NCI-H2196 (cell line): ENCODE data around the gene CSTF1.
"Not testable (repeated sequence)": the region's sequence is repeated elsewhere in the genome, so short reads cannot be mapped to it uniquely, and the experiment has no call there.

ENCODE experiments used
- DNase-seq: peaks from one replicate; lab custom pipeline; 2025; ENCODE audit not compliant: unreplicated experiment; lab: John Stamatoyannopoulos, UW

CSTF1 gene

DNA sequence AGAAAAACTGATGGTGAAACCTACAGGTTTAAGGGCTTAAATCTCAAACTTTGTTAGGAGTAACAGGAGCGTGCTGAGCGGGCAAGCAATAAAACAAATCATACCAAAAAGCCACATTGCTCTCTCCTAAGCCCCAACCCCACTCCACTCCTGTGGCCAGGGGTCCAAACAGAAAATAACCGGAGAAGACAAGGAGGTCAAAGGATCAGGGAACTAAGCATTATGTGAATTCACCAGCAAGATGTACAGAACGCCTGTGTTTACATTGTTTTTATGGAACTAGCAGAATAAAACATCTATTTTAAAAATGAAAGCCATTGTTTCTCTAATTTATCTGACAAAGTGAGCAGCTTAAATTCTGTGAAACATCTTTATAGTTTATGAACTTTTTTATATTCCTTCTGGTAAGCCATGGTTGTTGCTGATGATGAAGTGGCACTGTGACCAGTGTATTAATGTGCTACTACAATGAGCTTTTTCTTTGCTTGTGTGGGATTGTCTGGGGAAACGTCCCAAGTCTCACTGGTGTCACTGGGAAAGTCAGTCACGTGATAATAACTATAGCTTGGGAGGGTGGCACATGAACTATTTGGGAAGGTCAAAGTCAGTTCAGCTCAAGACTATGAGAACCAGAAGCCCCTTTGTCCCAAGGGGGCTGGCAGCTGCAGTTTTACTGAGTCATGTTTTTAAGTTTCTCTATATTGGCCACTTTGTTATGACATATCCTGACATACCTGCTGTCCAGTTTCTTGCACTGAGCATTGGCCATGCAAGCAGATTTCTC, 23.9 kb upstream of the CSTF1 start:
- DNase-seq: no peak

DNA sequence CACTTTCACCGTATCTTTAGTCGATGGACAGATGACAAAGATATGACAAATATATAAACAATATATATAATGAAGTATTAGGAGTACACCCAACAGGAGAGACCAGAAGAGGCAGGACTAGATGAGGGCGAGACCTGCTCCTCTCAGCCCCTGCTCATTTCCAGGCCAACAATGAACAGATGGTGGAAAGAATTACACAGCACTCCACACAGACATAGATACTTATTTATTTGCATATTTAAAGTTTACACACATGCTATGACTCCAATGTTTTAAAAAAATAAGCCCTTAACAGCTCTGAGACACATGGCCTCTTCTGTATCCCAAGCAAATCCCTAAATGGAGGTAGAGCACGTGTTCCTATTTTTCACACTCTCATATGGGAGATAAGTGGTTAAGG, 23.3 kb upstream of the CSTF1 start:
- DNase-seq: no peak

DNA sequence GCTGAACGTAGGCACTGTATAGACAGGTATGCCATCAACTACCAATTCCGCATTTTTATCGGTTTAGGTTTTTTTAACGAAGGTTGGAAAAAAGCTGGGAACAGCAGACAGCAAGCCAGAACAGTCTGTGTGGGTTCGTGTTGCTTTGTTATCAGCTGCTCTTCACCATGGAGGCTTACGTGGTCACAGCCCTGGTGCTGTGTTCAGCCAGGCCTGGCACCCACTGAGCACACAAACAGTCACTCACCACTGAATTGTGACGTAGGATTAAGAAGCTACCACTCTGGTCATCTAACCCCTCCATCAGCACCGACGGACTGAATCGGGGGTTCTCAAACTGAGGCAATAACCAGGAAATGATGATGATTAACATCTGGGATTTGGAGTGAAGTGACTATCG, 20.5 kb upstream of the CSTF1 start:
- DNase-seq: no peak

DNA sequence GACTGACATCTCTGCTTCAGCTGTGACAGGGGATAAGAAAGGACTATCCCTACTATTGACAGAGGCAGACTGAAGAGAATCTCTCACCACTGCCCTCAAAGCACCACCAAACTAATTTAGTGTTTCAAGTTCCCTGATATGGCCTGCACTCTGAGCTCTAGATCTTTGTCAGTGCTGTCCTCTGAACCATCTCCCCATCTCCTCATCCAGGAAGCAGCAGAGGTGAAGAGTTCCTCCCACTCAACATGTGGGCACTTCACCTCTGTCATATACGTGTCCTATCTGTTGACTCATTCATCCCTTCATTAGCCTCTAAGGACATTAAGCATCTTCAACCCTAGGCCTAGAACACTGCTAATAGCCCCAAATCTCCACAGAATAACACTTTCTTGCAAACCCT, 19.6 kb upstream of the CSTF1 start:
- DNase-seq: no peak

DNA sequence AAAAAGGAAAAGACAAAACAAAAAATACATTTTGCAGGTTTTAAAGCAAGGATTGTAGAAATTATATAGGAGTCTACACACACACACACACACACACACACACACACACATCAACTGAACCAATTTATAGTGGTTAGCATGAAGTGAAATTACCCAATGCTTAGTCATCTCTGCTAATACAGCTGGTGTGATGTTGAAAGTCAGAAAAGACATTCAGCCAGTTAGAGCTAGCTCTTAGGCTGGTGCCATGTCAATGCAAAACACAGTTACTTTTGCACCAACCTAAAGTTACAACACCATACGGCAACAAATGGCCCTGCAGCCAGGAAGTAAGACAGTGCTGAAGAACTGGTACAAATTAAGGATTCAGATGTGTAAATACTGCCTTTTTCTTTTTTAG, 18.5 kb upstream of the CSTF1 start:
- DNase-seq: no peak

DNA sequence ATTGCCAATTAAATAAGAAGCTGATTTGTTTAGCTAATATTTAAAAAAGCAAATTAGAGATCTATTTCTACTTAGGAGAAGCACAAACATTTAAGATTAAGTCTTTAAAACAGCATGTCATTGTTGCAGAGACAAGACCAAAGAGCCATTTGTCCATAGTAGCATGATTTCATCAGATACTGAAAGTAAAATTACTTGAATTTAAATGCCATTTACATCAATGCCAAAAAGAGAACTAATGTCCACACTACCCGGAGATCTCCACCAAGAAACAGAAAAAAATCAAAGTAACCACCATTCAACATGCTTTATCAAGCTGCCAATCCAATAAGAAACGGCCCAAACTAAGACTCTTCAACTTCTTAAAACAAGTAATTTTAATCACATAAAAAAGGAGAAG, 16.1 kb upstream of the CSTF1 start:
- no peak for DNase-seq

DNA sequence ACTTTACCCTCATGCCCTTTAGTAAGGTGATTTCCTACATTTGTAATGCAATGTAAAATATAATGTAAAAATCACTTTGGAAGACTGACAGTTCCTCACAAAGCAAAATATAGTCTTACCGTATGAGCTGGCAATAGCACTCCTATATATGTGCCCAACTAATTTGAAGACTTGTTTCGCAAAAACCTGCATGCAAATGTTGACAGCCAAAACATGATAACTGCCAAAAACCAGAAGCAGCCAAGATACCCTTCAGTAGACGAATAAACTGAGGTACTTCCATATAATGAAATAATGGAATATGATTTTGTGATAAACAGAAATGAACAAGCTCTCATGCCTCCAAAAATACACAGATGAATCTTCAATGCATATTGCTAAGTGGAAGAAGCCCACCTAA, 14.1 kb upstream of the CSTF1 start:
- DNase-seq: no peak

DNA sequence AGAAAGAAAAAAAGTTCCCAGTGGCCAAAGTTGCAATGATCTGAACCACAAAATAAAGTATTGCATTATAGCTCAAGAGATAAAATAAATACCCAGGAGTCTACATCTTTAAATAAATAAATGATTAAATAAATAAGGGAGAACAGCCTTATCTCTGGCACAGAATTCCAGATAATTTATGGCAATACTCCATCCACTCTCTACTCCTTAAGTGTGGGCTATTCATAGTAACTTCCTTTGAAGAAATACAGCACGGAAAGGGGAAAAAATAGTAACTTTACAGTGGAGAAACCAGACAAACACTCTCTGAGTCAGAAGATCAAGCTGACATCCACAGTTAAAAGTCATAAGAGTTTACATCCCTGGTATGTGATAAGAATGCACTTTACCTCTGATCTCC, 12.1 kb upstream of the CSTF1 start:
- DNase-seq: no peak

DNA sequence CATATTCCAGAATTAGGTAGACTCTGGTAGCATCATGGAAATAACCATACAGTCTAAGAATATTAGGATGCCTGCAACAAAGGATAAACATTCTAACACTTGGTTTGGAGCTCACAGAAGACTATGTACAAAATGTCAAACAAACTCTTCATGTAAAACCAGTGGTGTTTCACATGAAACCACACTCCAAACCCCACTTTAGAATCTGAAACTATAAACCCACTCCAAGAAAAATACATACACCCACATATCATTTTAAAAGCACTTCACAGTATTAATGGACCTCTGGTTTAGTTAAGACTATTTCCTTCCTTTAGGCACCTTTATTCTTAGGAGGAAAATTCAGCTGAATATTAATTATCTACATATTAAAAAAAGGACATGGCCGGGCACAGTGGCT, 10.9 kb upstream of the CSTF1 start:
- no peak for DNase-seq

DNA sequence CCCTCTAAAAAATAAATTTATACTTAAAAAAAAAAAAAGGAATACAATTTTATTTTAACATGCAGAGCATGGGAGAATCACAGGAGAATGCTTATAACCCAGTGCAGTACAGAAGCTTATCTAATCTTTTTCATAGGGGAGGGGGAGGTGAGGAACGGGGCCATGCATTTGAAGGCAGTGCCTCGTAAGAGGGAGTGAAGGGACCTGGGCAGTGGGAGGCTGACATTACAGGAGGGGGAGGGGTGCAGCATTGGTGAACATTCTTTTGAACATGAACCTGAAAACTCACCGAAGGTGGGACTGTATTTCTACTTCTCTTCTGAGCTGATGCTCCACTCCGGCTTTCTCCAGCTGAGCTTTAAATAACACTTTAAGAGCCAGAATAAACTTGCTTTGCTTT, 9.7 kb upstream of the CSTF1 start:
- DNase-seq: no peak

DNA sequence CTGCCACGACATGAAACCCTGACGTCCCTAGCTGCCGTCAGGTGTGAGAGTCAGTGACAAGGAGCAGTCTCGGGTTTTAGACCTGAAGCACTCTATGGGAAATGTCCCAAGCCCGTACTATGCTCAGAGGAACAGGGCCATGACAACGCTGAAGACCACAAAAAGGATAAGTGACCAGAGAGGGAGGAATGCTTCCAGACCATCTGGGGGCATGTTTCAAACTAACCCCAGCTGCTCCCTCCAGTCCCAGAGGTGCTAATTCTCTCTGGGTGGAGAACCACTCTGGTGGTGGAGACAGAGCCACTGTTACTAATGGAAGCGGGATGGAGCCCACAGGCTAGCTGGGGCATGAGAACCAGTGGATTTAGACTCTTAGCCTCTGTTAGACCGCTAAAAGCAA, 9.1 kb upstream of the CSTF1 start:
- DNase-seq: no peak

DNA sequence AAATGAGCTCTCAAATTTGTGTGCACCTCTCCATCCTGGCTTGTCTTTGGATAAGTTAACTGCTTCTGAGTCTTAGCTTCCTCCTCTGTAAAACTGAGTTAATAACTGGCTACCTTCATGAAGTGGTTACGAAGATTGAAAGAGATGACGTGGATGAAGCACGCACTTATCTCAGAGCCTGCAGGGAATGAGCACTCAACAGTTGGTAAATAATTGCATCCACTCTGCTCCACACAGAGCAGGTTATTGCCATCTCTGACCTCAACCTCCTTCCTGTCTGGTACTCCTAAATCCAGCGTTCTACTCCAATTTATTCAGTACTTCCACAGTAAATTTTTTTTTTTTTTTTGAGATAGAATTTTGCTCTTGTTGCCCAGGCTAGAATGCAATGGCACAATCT, 7.3 kb upstream of the CSTF1 start:
- DNase-seq: no peak

DNA sequence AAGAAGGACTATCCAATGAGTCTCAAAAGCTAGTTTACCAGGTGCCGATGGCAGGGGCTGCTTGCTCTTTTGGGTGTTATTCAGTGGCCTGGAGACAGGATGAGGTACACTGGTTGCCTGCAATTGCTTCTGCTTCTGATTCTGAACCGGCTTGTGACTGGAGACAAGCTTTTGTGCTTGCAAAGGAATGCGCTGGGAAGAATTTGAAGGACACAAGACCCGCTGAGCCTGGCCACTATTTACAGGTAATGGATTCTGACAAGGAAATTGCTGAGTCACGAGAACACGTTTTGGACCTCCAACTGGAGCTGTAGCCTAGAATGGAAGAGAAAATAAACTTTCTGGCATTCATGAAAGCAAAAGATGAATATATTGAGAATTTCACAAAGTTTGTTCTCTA, 6.2 kb upstream of the CSTF1 start:
- no peak for DNase-seq

DNA sequence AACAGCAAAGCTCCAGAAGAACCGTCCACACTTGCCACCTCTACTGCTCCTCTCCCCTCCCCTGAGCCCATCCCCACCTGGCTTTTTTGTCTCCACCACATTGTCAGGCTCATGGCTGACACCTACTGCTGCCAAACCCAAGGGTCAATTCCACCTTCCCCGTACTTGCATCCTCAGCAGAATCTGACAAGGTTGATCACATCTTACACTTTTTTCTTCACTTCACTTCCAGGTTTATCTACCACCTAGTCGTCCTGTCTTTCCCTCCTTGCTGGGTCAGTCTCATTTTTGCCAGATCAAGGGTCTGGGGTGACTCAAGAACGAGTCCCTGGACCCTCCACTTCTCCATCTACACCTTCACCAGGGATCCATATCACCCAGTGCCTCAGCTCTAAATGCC, 3.6 kb upstream of the CSTF1 start:
- DNase-seq: no peak

DNA sequence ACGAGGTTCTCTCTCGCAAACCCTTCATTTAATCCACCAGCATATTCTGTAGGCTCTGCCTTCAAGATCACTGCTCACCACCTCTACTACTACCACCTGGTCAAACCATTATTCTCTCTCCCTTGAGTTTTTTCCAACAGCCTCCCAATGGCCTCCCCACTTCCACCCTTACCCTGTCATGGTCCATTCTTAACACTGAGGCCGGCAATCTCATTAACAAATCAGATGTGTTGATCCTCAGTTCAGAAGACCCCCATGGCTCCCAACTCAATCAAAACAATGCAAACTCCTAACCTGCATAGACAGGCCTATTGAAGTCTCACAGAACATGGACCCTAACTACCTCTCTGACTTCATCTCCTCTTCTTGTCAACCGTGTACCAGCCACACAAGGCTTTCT, 2.6 kb upstream of the CSTF1 start:
- DNase-seq: no peak

DNA sequence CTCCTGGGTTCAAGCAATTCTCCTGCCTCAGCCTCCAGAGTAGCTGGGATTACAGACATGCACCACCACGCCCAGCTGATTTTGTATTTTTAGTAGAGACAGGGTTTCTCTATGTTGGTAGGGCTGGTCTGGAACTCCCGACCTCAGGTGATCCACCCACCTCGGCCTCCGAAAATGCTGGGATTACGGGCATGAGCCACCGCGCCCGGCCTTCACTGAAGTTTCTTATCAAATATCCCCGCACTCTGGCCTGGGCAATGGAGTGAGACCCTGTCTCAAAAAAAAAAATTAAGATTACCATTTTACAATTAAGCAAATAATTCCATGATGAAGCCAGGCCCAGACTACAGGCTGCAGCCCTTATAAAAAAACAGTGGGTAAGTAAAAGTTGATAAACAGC, 2.0 kb upstream of the CSTF1 start:
- not testable (repeated sequence) for DNase-seq

DNA sequence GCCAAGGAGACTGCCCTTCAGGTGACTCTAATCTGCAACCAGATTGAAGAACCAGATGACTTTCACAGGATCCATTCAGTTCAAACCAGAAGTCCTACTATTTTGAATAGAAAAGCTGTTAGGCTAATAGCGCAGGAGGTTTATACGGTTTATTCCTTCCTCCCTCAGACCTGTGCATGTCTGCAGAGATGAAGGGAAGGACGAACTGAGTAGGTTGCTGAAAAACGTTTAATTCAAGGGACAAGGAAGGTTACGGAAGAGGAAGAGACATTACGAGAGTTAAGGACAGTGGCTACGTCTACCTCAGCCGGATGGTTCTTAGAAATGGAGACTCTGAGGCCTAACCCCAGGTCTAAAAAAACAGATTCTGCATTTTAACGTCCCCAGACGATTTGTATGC, 1.4 kb upstream of the CSTF1 start:
- no peak for DNase-seq

DNA sequence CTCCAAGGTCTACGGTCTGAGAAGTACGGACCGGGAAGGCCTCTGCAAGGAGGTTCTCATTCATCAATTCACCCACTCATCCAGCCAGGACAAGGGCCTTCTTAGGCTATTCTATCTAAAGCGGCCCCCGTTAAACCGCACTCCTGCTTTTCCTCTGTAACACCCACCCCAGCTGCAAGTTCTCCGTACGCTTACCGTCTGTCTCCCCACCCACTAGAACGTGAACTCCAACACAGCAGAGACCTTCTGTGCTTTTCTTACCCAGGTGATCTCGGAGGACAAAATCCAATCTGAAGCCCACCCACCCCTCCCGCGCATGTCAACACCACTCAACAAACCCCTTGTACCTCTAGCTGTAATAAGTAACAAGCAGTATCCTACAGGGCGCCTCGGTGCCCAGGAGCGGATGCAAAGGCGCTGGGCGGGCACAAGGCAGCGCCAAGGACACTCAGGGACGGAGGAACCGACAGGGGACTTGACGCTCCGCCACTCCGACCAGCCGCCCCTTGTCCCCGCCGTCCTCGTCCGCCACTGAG, 781 bp upstream of the CSTF1 start:
- DNase-seq: no peak

DNA sequence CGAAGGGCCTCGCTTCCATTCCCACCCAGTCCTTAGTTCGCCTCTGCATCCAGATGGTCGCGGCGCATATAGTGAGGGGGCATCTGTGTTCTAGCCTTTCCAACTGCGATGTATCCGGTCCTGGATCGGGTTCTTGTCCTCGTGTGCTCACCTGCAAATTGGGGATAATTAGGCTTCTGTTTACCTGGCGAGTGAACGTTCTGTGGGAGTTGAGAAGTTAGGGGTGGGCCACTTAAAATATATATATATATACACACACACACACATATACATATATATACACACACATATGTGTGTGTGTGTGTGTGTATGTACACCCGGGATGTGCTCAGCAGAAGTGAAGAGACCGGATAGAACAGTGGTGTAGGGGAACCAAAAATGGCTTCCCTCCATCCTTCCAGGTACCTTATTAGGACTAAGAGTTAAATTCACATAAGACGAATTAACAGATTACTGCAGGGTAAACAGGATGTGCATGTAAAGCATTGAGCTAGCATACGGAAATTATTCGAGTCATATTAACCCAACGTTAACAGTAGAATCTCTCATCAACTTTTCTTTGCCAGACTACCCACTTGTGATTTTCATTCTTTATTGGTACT, 537 bp downstream of the CSTF1 start:
- no peak for DNase-seq

DNA sequence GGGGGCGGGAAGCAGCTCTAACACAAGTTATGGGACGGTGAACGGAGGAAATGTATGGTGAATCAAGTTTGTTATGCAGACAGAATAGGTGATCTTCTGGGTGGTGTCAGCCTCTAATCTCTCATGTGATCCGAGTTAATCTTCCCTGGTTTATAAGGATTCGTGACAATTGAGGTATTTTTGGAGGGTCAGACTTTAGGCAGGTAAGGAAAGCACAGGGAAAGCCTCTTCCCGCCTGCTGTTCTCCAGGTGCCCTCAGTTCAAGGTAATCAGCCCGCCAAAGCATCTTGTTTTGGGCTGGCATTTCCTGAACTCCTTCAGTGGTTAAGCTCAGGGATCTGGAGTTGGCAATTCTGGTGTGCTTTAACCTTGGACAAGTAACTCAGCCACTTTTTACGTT, 1.2 kb downstream of the CSTF1 start:
- DNase-seq: no peak

DNA sequence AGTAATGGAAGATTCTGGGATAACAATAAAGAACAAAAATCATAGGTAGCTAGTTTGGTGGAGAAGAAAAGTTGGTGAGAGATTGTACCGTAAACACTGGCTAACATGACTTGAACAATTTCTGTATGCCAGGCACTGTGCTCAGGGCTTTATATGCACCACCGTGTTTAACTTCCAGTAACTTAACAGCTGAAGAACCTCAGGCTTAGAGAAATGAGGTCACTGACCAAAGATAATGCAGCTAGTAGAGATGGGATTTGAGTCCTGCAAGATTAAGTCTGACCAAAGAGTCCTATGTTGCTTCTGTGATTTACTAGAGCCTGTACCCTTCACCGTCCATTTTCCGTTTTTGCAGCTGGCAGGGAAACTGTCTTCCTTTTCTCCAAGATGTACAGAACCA, 2.7 kb downstream of the CSTF1 start:
- DNase-seq: no peak

DNA sequence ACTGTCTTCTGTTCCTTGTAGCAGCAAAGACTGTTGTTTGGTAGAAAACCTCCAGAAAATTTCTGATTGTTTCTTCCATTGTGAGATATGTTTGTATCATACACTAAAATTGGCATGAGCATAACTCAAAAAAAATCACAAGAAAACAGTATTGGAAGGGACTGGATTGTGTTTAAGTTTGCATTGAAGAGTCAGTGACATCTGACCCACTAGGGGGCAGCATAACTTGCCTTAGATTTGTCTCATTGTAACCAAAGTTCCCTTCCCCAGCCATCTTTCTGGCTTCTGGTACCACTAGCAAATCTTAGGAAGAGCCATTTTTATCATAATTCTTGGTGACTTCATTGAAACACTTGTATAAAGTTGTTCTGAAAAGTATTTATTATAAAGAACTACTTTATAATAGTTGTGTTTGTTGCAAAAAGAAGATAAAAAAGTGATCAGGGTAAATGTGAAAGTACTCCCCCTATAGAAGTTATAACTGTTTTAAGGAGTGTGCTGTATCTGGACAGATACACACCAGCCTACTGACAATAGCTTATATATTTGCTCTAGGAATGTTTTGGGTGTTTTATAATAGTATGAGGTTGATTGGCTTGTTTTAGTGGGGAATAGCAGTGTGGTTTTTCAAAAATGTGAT, 7.7 kb downstream of the CSTF1 start:
- peak; percentile 70 for DNase-seq
